Measurements from ENCODE around the gene DAZL.

GRCh38 chr3:16604887-16605602 is at the start of gene DAZL:
- TF ChIP-seq CTCF (IDR thresholded peaks at IDR 0.05) (no peak), MAX (IDR thresholded peaks at IDR 0.05; ENCODE audit: low read depth) (no peak), REST (IDR thresholded peaks at IDR 0.05; ENCODE audit: low read depth, low read length) (no peak), TCF12 (IDR thresholded peaks at IDR 0.05) (no peak), JUND (IDR thresholded peaks at IDR 0.05) (no peak), EZH2phosphoT487 (IDR thresholded peaks at IDR 0.05; ENCODE audit: borderline replicate concordance, low read depth) (no peak), TAF1 (IDR thresholded peaks at IDR 0.05; ENCODE audit: borderline replicate concordance, low read depth, low read length) (no peak)

All from SK-N-SH (cell line).